HG03064 (cell line): ENCODE results near the gene GALT.
A peak's percentile ranks its signal among the peaks of the same experiment; 100 is the strongest.

Source experiments
- ATAC-seq: cut with Tn5 transposase; IDR thresholded peaks from one replicate; pipeline ENCODE4 v1.9.1; 2021; ENCODE audit warnings: low read depth; ENCODE audit not compliant: unreplicated experiment

Gene GALT

DNA sequence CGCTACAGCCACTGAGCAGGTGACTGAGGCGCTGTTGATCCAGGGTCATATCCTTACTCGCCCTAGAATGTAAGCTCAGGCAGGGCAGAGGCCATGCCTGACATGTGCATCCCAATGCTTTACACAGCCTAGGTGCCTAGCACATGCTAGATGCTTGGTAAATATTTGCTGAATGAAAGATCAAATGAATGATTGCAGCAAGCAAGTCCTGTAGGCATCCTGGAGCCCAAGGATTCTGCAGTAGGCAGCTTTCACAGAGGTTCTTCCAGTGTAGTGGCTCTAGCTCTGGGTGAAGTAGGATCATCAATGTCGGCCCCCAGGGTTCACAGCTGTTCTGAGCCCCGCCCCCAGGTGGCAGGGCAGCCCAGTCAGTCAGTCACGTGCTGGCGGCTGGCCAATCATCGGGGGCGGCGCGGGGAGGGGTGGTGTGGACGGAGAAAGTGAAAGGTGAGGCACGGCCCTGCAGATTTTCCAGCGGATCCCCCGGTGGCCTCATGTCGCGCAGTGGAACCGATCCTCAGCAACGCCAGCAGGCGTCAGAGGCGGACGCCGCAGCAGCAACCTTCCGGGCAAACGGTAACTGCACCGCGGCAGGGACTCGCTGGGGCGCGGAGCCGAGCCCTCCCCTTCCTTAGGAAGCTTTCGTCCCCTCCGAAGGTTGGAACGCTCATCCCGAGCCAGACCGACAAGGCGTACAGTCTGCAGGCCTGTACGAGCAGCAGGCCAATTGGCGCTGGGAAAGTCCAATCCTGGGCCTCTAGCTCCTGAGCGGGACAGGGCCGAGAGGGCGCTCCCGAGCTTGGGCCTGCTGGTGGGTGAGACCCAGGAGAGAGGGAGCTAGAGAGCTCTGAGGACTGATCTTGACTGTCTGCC is at the start of gene GALT:
Gene GALT (plus strand): TSS at position 465 of the 873 bp plus-strand sequence. CDS start 30 bp downstream, at position 495.
- ATAC-seq = peak; percentile 76

DNA sequence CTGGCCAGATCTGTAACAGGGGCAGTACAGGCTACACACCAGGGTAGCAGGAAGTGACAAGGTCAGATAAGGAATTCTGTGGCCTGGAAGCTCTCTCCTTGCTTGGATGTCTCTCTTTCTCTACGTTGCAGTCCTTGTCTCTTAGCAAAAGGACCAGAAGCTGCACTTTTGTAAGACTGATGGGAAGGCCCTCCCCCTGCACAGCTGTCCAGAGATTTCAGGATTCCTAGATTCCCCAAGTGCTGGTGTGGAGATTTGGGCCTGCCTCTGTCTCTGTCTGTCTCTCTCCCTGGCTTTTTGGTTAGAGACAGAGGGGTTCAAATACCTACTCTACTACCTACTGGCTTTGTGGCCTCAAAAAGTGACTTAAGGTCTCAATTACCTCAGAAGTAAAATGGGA is 46.9 kb upstream of the GALT start:
- no peak for ATAC-seq

DNA sequence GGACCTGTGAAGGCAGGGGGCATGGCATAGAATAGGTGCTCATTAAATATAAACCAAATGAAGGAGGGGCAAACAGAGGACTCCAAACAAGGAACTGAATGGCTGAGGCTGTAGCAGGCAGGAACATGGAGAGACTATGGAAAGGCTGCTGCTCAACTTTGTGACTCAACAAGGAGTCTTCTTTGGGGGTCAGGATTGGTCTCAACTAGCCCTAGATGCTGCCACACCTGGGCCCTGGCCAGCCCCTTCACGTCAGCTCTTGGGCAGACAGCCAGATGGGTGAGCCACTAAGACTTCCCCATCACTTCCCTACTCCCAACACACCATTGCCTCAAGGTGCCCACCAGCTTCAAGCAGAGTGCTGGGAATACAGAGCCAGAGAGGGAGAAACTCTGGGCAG is 45.6 kb upstream of the GALT start:
- ATAC-seq = no peak

GRCh38 chr9:34601937-34602573 is 44.4 kb upstream of the GALT start:
- no peak for ATAC-seq

GRCh38 chr9:34603610-34604231 is 42.8 kb upstream of the GALT start:
- no peak for ATAC-seq

- no peak for ATAC-seq
Measured at GRCh38 chr9:34606190-34606589, 40.3 kb upstream of the GALT start.

- ATAC-seq = no peak
Measured at GRCh38 chr9:34606905-34607304, 39.6 kb upstream of the GALT start.

DNA sequence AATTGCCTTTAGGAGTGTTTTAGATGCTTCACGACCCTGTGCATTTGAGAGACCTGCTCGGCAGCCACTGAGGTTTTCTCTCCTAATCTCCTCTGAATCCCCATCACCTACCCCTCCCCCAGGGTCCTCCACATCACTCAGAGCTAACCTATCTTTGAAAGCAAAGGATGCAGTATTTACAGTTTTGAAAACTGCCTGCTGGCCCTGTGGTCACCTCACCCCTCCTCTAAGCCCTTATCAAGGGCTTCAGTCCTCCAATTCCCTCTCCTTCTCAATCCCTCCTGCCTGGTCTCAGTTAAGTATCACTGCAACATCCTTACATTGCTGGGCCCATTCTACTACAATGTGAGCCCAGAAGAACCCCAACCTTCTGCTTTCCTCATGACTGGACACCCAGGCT is 39.1 kb upstream of the GALT start:
- ATAC-seq = no peak

DNA sequence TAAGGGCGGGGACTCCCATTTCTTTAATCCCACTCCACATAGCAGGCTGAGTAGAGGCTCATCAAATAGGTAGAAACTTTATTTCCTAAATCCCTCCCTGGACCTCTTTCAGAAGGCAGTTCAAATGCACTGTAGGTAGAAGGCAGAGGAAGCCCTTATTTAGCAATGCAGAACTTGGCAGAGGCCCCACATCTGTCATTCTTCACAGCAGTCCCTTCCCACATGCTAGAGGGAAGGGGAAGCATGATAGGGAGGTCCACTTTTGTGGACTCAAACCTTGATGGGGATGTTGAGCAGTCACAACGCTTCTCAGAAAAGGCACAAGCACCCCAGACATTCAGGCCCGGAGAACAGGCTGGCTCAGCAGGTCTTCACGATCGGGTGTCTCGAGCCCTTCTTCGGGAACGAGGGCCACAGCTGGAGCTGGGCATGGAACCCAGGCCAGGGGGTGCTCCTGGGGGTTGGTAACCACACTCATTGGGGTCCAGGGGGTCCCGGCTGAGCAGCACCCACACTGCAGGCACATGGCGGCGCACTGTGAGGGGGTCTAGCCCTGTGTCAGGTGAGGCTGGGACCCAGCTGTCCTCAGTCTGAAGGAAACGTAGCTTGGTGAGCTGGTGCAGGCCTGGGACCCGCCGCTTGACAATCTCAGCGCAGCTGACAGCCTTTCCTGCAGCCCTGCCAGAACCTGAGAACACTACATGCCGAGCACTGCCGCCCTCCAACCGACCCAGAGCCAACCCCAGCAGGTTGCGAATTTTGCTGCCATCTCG is 35.9 kb upstream of the GALT start:
- ATAC-seq = no peak

DNA sequence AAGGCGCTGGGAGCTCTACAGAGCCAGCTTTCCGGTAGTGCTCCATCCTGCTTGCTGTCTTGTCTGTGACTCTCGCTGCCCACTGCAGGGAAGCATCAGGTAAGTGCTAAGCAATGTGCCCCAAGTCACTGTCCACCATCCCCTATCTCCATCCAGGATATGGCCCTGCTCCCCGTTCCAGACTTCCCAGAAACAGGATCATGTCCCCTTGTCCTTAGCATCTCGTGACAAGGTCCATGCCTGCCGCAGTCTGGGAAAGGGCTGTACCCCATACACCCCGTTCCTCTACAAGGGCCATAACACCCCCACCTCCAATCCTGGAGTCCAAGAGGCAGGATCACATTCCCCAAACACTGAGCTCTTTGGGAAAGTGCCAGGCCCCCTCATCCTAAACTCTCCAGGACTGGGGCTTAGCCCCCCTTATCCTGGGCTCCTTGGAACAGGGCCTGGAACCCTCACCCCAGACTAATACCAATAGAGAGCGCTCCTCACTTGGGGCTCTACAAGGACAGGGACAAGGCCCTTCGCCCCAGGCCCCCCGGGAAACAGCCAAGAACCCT is 35.1 kb upstream of the GALT start:
- no peak for ATAC-seq

DNA sequence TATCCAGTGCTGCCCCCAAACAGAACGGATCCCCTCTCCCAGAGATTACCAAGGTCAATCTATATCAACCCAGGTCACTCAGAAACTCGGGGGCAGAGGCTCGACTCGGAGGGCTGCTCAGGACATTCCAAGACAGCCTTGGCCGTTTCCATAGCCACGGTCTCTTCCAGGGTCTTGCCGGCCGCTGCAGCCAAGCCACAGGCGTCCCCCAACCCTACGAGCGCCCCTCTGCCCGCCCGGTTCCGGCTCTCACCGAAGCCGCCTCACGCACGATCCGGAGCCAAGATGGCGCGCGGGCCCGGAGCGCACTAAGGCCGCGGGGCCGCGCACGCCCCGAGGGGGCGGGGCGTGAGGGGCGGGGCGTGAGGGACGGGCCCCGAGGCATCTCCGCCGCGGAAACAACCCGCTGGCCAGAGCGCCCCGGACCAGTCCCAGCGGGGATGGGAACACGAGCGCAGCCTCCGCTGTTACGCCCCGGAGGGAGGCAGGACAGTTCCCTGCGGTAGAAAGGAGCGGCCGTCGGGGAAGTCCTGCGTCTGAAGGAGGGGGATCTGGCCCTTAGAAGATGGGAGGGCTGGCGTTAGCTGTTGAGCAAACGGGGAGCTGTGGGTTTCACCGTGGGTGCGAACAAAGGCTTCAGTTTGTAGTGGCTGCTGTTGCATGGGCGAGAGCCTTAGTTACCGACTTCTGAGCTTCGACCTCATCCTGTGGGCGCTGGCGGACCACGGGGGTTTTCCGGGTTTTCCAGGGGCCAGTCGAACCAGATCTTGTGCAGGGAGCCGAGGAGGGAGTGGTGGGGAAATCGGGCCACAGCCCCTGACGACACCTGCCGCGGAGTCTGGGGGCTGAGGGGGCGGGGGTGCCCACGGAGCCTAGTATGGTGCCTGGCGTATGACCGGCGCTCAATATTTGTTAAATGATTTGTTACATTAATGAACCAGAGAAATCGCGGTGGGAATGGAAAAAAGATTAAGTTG is 34.4 kb upstream of the GALT start, which contains the start of gene RPP25L:
Gene RPP25L (minus strand): TSS at position 287 of the 977 bp plus-strand sequence. CDS start 801 bp downstream, outside the sequence.
- peak; percentile 86 for ATAC-seq

DNA sequence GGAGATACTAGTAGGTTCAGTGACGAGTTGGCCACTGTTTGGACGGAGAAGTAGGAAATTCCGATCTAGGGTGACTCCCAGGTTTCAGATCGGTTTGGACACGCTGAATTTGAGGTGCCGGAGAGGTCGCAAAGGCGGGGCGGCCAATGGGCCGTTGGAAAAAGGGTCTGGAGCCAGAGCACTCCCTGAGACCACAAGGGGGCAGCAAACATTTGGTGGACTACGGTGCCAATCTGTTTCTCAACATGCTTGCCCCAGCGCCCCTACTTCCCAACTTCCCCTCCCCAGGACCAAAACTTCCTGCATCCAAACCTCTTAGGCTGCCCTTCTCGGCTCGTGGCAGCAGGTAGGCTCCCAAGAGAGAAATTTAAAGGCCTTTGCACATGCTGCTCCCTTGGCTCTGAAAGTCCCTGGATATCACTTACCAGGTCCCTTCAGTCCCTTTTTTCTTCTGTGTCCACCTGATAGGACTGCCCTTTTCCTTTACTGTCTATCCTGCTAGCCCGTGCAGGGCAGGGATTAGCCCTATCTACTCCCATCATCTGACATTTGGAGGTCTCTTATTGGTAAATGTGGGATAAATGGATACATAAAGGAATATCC is 33.6 kb upstream of the GALT start:
- ATAC-seq = no peak

DNA sequence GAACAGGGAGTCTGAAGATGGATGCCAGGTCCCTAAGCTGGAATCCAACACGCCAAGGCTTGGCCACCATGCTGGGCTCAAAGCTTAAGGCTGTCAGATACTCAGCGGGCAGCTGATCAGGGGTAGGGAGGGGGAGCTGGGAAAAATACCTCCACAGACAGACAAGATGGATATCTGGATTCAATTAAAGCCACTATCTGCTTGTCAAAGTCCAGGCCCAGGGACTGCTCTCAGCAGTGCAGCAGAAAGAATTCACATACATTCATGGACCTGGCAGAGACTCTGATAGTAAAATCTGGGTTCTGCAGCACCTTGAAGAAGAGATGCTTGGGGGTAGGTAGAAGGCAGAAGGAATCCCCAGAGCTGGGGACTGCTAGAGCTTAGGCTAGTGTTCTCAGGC is 31.3 kb upstream of the GALT start:
- ATAC-seq = no peak

- ATAC-seq = peak; percentile 91
Measured at GRCh38 chr9:34620061-34620994, 26.1 kb upstream of the GALT start, which contains the start of gene DCTN3. Gene DCTN3, minus strand, starts transcription at chr9:34620495. Its CDS starts 31 bp downstream, at chr9:34620464.

- no peak for ATAC-seq
Measured at GRCh38 chr9:34623374-34624235, 22.9 kb upstream of the GALT start.

- no peak for ATAC-seq
Measured at GRCh38 chr9:34624475-34625185, 21.8 kb upstream of the GALT start.
